GM19239 (cell line): ENCODE data around the gene TNFSF8.

ENCODE experiments used
- DNase-seq: peaks from one replicate; pipeline ENCODE4 v3.0.0; 2011; ENCODE audit warnings: low spot score; ENCODE audit not compliant: insufficient read length
- FAIRE-seq: peaks from 2 replicates; lab custom pipeline; 2011; peaks lifted over from hg19 to GRCh38; lab: Jason Lieb, UNC

TNFSF8 gene

GRCh38 chr9:114908104-114908622, 22.2 kb downstream of the TNFSF8 start:
- FAIRE-seq: peak; percentile 51
- DNase-seq: no peak

DNA sequence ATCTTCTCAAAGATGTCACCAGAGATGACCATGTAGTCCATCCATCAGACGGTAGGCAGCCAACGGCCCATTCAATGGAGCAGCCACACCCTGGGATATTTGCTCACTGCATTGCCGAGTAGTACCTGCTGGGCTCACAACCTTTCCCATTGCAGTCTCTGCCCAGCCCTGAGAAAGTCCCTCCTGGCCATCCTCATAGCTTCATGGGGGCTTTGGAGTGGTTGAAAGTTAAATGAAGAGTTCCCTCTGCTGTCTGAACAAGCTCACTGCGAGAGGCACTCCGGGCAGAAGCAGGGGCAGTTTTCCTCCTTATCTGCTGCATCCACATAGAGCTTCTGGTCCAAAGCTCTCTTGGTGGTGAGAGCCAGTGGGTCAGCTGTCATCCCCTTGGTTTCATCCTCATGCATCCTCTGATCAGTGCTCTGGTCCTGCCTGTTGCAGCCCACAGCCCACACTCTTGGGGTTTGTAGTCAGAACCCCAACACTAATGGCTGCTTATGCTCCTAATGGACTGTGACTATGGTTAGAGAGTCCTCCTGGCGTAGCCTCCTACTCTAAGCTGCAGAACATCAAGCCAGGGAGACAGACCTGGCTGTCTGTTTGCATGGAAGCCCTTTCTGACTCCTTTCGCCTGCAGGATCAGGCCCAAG, 23.3 kb downstream of the TNFSF8 start:
- FAIRE-seq: no peak
- no peak for DNase-seq

DNA sequence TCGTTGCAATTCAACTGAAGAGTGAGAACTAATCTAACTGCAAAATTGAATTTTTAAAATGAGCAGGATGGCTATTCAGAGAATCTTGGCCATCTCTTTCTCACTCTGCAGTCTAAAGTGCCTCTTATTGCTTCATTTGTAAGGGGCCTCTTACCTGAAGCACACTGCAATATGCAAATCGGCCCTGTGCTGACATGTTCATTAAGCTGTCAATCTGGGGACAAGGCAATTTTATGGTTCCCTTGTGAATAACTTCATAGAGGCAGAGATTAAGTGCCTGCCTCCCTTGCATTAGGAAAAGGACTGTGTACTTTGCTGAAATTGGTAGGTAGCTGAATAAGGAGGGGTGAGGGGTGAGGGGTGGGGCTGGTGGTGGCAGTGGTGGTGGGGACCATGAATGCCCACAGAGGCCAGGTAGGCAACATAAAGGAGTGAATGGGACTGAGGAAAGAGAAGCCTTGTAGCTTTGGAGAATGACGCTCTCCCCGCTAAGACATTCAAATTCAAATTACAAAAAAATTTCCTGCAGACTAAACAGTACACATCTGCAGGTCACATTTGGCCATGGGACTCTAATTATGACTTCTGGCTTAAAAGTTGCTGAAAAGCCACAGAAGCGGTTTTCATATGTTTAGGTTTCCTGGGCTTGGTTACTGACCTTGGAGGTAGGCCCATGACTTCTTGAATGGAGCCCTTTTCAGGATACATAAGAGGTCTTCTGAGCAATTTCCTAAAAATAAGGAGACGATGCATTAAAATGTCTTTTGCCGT, 25.0 kb downstream of the TNFSF8 start:
- no peak for FAIRE-seq
- DNase-seq: no peak

DNA sequence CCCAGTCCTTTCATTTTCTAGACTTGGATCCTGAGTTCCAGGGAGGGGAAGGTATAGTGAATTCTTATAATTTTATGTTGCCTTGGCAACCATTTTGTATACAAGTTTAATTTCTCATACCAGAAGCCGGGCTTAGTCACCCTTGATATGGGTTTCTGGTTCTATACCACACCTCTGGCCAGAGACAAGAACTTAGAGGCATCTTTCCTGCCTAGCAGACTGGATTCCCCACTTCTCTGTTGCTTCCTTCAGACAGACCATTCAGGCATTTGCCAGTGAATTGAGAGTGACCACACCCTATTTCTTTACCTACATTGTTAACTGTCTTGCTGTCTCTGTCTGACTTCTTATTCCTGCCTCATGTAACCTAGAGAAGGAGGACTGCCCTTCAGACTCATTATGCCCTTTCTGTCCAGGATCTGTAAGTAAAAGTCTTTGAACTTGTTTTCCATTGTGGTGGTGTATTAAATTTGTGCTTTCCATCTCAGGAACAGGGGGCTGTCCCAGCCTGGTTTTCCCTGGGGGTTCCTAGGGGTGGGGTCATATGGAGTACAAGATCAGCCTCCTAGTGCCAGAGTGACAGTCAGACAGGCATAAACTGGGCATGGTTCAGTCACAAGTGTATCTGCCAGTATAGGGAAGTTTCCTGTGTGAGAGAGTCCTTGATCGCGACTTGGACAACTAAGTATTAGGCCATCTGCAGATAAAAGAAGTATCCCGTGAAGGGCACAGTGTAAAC, 27.4 kb downstream of the TNFSF8 start:
- no peak for DNase-seq

DNA sequence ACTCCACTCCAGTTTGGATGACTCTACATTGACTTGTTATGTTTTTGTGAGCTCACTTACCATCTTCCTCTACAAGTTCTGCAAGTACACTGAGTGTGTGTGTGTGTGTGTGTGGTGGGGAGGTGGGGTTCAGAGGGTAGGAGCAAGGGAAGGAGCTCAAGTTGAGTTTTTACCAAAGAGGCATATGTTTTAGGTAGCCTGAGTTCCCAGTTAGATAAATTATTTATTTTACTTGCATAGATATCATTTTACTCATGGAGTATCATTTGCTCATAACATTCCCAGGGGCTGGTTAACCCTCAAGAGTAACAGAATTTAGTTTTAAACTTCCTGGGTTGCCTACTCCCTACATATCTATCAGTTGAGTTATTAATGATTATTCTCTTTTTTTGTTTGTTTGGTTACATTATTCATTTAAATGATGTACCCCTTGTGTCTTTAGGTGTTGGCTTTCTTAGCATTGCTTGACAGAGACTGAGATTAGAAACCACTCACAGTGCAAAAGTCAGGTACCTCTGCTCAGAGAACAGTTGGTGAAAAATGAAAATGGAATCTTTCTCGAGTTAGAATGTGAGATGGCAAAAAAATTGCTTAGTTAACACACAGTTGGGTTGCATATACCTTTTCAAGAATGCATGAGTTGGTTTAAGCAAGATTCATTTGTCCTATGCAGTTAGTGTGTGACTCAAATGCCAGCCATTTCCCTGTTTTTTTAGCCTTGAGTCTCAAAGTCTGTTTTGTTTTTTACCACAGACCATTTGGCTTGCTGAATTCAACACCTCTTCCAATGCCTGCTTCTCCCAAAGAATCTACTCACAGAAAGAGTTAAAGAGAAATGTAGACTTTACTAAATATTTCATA, 29.2 kb downstream of the TNFSF8 start:
- no peak for FAIRE-seq

More for the DNA sequence above, 27.4 kb downstream of the TNFSF8 start:
- FAIRE-seq: no peak

GRCh38 chr9:114899995-114900394, 30.4 kb downstream of the TNFSF8 start:
- DNase-seq (no peak), FAIRE-seq (no peak)

More for the DNA sequence above, 29.2 kb downstream of the TNFSF8 start:
- no peak for DNase-seq

- no peak for FAIRE-seq
- DNase-seq: no peak
These were observed 30.9 kb downstream of the TNFSF8 start for GRCh38 chr9:114899461-114899860.

- FAIRE-seq (peak; percentile 76), DNase-seq (peak; percentile 15)
These were observed 31.6 kb downstream of the TNFSF8 start for GRCh38 chr9:114898741-114899140.

DNA sequence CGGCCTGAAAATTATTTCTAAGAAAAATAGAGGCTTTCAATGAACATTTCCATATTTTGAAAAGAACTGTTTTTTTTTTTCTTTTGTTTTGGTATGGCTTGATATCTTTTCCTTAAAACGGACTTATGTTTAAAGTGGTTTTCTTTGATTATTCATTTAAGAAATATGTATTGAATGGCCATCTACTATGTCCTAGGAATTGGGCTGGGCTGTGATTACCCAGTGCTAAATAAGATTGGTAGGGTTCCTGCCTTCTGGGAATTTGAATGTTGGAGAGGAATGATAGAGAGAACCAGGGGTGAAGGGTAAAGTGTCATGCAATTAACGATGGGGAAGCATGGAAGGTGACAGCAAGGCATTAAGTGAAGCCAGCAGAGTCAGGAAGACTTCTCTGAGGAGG, 33.2 kb downstream of the TNFSF8 start:
- DNase-seq: no peak
- no peak for FAIRE-seq

GRCh38 chr9:114896344-114896743, 34.0 kb downstream of the TNFSF8 start:
- FAIRE-seq: no peak
- no peak for DNase-seq

DNA sequence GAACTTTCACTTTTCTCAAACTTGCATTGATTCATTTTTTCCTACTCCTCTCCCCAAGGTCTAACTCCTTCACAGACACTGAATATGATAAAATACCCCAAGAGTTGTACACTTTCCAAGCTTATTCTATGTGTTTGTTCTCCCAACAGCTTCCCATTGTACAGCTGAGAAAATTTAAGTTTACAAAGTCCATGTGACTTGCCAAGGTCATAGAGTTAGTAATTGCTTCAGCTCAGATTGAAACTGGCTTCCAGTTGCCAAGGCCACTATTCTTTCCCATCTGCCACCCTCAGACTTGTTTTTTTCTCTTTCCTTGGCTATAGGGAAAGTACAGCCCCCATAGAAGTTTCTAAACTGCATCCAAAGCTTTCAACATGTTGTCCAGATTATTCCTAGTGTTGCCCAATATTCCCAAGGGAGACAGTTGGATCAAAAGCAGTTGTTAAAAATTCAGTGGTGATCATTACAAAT, 34.8 kb downstream of the TNFSF8 start:
- FAIRE-seq: no peak
- no peak for DNase-seq

DNA sequence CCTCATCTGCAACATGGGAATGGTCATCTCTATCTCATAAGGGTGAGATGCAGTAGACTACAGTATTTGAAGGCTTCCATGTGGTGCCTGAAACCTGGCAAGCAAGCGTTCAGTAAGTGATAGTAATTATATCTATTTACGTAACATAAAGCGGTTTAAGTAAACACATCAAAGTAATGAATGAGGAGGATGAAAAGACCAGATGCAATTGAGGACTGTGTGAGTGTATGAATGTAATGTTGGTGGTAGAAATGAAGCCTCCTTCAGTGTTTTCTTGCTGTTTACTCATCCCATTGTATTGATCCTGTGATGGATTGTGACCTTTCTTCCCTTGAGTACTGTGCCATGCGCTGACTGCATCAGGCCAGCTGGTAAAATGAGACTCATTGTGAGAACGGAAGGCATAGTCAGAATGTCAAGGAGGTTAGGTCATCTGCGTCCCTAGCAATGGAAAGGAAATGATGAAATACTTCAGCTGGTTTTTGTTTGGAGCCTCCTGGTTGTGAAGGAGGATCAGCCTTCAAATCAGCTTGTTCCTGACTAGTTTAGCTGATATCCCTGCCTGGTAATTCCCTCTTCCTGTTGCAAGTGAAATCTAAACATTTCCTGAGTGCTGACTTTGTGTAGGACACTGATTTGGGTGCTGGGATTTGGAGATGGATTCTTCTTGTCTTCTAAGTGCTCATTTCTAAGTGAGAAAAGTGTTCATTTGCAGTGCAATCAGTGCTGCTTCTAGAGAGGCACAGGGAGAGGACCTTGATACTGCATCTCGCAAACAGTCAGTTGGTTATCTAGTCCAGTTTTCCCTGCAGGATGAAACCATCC, 35.6 kb downstream of the TNFSF8 start:
- DNase-seq: no peak

DNA sequence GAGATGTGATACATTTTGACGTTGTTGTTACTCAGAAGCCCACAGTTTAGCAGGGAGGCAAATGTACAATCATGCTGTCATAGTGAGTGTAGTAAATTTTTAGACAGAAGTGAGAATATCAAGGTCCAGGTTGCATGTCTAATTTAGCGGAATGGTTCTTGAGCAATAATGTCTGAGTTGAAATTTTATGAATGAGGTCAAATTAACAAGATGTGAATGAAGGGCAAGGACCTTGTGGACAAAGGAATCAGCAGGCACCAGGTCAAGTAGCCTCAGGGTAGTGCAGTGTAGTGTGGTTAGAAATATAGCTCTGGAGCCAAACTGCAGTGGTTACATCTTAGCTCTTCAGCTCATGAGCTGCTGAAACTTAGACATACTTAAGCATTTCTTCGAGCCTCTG, 36.2 kb downstream of the TNFSF8 start:
- FAIRE-seq (no peak), DNase-seq (no peak)

More for the DNA sequence above, 35.6 kb downstream of the TNFSF8 start:
- no peak for FAIRE-seq

- FAIRE-seq: no peak
These were observed 37.0 kb downstream of the TNFSF8 start for GRCh38 chr9:114893221-114894010.

DNA sequence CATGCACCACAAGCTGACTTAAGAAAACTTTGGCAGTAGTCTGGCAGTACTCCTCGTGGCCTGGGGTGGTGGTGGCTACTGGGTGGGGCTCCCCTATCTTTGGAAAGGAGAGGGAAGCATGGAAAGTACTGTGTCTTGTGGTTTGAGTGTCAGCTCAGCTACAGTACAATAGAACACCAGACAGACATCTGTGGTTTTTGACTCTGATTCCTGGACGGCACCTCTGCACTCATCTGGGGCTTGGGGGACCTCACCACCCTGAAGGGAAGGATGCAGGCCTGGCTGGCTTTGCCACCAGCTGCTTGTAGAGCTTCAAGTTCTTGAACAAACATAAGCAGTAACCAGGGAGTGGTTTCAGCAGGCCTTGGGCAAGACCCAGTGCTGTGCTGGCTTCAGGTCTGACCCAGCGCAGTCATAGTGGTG, 40.6 kb downstream of the TNFSF8 start:
- no peak for DNase-seq
- FAIRE-seq: no peak

More at GRCh38 chr9:114893221-114894010, 37.0 kb downstream of the TNFSF8 start:
- DNase-seq: no peak

DNA sequence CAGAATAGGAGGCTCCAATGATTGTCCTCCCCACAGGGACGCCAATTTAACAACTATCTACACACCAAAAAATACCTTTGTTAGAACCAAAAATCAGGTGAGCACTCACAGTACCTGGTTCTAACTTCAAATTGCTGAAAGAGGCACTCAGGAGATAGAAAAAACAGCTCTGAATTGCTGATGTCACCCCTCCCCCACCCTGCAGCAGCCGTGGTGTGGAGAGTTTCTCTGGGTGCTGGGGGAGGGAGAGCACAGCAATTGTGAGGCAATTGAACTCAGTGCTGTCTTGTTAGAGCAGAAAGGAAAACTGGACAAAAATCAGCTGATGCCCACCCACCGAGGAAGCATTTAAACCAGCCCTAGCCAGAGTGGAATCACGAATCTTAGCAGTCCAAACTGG, 41.8 kb downstream of the TNFSF8 start:
- no peak for FAIRE-seq
- no peak for DNase-seq

DNA sequence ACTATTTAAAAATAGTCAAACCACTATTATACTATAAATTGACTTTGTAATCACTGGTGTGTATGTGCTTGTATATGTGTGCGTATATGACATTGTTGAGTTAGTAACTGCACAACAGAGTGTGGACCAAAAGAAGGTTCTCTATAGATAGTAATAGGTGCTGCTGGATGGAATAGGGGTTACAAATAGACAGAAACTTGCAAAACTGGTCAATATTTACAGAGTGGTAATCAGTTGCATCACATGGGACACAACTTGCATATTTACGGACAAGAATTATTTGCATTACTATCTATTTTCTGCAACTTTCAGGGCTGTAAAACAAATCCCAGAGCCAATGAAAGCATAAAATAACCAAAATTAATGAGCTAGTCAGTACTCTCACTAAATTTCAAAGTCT, 42.4 kb downstream of the TNFSF8 start:
- DNase-seq (no peak), FAIRE-seq (no peak)

DNA sequence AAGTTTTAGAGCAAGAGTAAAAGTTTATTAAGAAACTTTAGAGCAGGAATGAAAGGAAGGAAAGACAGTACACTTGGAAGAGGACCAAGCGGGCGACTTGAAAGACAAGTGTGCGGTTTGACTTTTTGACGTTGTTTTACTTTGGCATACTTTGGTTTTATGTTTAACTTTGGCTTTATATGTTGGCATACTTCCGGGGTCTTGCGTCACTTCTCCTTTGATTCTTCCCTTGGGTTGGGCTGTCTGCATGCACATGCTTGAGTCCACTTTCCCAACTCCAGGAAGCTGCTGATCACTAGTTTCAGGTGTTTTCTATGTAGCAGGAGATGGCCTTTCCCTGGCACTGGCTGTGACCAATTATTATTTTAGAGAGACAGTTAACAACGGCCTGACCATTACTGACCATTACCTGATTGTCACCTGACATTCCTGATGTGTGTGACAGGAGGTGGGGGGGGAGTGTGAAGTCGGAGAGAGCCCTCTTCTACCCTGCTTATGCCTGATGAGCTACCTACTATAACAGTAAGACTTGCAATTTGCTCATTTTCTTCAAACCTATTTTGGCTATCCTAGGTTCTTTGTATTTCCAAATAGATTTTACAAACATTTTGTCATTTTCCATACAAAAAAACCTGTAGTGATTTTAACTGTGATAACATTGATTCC, 45.5 kb downstream of the TNFSF8 start:
- FAIRE-seq: no peak
- no peak for DNase-seq
